Ovary (tissue), 3 donors: ENCODE data around the gene GORASP1.

ENCODE experiments used
- CTCF ChIP-seq, 3 donors: fragments of 450-650 bp in 2 of 3; fragments of 200-600 bp in 1 of 3; IDR thresholded peaks; one replicate each; pipeline versions ENCODE4 v1.5.1 to v1.8.0; 2016 to 2022; ENCODE audit warnings: antibody characterized with exemption in 3 of 3, mild to moderate bottlenecking in 1 of 3
- EP300 ChIP-seq: sonication (generic); formaldehyde crosslinking; IDR thresholded peaks from one replicate; pipeline ENCODE4 v1.6.1; 2017; ENCODE audit warnings: antibody characterized with exemption
- POLR2A ChIP-seq: fragments of 450-650 bp; IDR thresholded peaks from one replicate; pipeline ENCODE4 v1.6.1; 2017; ENCODE audit warnings: antibody characterized with exemption, mild to moderate bottlenecking, moderate library complexity
- donor health status: DM: no; HTN: no; CAD: no.

- TF ChIP-seq CTCF (IDR thresholded peaks at IDR 0.05) (no peak), POLR2A (no peak), EP300 (no peak)
These were observed 42.8 kb upstream of the GORASP1 start for GRCh38 chr3:39150148-39150802.
